ENCODE measurements around the gene PLEKHA4. TPM values are rescaled to one million over a fixed set of nuclear protein-coding genes. Genes with fewer than 3 reads are reported as not detected.
A peak's percentile ranks its signal among the peaks of the same experiment; 100 is the strongest.
"Not testable (repeated sequence)": the region's sequence is repeated elsewhere in the genome, so short reads cannot be mapped to it uniquely, and the experiment has no call there.

Gene PLEKHA4
- total RNA-seq, 1 donor from 2014 or later, result 44.9 TPM

DNA sequence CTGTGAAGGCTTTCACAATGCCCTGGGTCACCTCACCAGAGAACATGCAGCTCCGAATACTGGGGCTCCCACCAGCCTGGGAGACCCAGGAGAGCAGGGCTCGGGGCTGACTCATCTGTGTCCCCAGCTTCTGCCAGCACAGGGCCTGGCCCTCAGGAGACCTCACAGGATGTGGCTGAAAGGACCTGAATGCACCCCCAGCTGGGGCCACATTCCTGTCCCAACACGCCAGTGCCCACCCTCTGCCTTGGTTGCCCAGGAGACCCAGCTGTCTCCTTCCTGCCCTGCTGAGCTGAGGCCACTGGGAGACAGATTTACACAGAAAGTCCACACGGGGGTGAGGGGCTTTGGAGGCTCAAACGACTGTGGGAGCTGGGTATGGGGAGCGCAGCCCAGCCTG, 69.5 kb downstream of the PLEKHA4 start:
- no peak for DNase-seq (ENCODE audit: low spot score)

DNA sequence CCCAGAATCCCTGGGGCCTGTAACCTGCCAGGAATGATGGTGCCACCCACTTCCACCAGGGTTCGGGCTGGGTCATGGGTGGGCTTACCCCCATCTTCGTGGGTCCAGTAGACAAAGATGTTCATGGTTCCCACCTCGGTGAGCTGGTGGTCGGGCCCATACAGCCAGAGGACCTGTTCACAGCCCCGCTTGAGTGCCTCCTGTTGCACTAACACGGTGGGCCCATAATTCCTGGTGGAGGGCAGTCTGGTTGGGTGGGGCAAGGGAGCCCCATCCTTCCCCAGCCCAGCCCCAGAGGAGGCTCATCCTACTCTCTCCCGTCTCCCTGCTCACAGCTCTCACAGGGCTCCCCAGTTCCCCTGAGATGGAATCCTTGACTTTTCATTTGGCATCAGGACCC, 71.3 kb downstream of the PLEKHA4 start:
- DNase-seq (ENCODE audit: low spot score), result no peak

DNA sequence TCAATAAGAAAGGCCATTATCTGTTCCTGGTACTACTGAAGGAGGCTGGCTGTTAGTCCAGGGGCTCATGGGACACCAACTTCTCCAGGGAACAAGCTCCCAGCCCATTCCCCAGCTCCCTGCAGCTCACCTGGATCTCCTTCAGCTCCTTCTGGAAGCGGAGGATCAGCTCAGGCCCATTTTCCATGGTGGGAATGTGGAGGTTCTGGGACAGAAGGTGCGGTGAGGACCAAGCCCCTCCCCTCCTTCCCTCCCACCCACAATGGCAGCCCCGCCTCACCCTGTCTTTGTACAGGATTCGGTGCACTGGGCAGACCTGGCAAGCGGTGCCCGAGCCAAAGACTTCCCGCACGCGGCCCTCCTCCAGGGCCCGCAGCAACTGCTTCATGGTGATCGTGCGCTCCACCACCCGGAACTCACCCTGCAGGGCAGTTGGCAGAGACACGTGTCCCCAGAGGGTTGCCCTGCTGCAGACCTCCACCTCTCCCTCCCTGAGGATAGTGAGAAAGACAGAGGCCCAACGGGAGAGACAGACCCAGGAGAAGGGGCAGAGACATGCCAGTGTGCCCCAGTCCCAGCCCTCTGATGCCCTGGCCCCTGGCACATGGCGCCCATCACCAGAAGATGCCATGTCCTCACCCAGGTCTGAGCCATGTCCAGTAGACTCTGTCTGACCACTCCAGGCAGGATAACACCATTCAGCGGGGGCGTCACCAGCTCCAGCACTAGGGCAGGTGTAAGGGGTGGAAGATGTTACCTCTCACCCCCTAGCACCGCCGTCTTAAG, 71.9 kb downstream of the PLEKHA4 start:
- no peak for DNase-seq (ENCODE audit: low spot score)

DNA sequence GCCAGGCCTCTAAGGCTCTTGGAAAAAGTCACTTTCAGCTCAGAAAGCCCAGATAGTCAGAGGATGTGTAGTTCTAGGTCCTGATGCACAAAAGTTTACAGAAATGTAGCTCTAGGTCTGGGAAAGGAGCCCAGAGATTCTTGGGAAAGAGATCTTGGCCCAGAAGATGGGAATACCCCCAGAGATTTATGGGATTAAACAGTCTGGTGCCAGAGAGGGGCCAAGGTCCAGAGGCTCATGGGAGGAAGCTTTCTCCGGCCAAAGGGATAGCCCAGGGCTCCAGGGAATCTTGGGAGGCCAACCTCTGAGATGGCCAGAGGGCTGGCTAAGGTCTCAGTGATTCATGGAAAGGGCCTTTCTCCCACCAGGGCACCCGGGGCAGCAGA, 72.7 kb downstream of the PLEKHA4 start:
- DNase-seq (ENCODE audit: low spot score), result no peak

DNA sequence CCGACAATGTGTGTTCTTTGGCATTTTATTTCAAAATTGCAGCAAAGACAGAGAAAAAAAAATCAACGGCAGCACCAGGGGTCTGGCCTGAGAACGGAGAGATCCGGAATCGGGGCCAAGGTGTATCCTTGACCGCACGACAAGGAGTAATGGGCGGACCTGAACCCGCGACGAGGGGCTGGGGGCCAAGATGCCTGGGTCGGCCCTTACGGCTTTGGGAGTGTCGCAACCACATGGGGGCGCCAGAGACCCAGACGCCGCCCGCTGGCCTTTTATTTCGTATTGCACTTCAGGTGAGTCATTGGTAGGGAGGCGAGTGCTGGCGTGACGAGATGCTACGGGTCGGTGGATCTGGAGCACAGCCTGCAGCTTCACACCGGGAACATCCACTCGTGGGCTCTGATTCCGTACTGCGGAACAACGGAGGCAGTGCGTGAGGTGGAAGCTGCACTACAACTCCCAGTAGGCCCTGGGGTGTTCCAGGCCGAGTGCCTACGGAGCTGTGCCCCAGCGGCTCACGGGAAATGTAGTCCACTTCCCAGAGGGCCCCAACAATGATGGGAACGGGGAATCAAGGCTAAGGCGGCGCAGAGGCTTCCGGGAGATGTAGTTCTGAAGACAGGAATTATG, 73.2 kb downstream of the PLEKHA4 start:
- DNase-seq (ENCODE audit: low spot score), result peak; percentile 94

DNA sequence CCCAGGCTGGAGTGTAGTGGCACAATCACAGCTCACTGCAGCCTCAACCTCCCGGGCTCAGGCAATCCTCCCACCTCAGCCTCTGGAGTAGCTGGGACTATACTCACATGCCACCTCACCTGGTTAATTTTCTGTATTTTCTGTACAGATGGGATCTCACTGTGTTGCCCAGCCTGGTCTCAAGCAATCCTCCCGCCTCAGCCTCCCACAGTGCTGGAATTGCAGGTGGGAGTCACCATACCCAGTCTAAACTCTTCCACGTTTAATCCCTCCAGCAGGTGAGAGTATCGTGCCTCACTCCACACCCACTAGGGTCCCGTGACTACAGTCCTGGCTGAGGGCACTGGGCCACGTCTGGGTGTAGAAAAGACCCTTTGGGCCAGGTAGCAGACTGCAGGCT, 74.1 kb downstream of the PLEKHA4 start:
- DNase-seq (ENCODE audit: low spot score), result no peak

DNA sequence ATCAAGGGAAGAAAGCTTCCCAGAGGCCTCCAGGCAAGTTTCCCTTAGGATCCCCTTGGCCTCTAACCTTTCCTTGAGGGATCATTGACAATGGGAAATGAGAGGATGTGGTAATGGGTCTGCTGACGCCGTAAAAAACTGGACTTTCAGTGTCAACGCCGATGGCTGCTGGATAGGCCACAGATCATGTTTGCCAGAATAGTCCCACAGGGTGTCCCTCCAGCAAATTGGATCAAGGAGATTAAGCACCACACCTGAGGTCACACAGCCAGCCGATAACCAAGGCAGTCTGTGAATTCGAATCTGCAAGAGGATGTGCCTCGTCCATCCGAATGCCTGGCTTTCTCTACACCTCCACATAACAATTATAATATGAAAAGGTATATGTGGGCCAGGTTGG, 75.1 kb downstream of the PLEKHA4 start:
- DNase-seq (ENCODE audit: low spot score), result no peak

DNA sequence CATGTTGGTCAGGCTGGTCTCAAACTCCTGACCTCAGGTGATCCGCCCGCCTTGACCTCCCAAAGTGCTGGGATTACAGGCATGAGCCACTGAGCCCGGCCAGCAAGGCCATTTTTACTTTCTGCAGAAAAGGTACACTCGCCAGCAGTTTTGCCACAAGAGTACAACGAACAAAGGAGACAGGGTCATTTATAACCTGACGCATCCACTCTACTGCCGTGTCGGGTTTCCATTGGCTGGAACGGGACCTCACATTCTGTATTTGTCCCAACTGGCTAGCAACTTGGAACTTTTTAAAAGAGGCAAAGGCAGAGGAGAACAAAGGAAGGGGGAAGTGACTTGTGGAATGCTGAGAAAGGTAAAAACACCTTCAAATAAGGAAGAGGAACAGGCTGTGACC, 81.1 kb downstream of the PLEKHA4 start:
- not testable (repeated sequence) for DNase-seq (ENCODE audit: low spot score)

Other genes starting within 250 kb of the PLEKHA4 start
- 876 TPM for gene RPL18, start 249.4 kb downstream of the PLEKHA4 start, total RNA-seq
- gene SPHK2, start 249.1 kb downstream of the PLEKHA4 start, total RNA-seq, result 14.0 TPM
- 1.4 TPM for gene DBP, start 231.2 kb downstream of the PLEKHA4 start, total RNA-seq
- 3.3 TPM for gene CA11, start 222.4 kb downstream of the PLEKHA4 start, total RNA-seq
- gene NTN5, start 195.6 kb downstream of the PLEKHA4 start, total RNA-seq, result 0.51 TPM
- 0.19 TPM for gene FUT2, start 172.6 kb downstream of the PLEKHA4 start, total RNA-seq
- 0.58 TPM for gene MAMSTR, start 148.9 kb downstream of the PLEKHA4 start, total RNA-seq
- 34.5 TPM for gene RASIP1, start 128.0 kb downstream of the PLEKHA4 start, total RNA-seq
- 2.0 TPM for gene IZUMO1, start 121.7 kb downstream of the PLEKHA4 start, total RNA-seq
- 5.7 TPM for gene FUT1, start 116.0 kb downstream of the PLEKHA4 start, total RNA-seq
- gene FGF21, start 113.1 kb downstream of the PLEKHA4 start, total RNA-seq, result not detected
- gene BCAT2, start 57.6 kb downstream of the PLEKHA4 start, total RNA-seq, result 20.3 TPM
- 9.4 TPM for gene HSD17B14, start 32.1 kb downstream of the PLEKHA4 start, total RNA-seq
- 152 TPM for gene PPP1R15A, start 3.8 kb upstream of the PLEKHA4 start, total RNA-seq
- gene TULP2, start 30.1 kb upstream of the PLEKHA4 start, total RNA-seq, result not detected
- 304 TPM for gene NUCB1, start 31.7 kb upstream of the PLEKHA4 start, total RNA-seq
- gene DHDH, start 65.1 kb upstream of the PLEKHA4 start, total RNA-seq, result 0.61 TPM
- gene BAX, start 86.3 kb upstream of the PLEKHA4 start, total RNA-seq, result 71.8 TPM
- 9,334 TPM for gene FTL, start 96.7 kb upstream of the PLEKHA4 start, total RNA-seq
- 82.0 TPM for gene GYS1, start 124.7 kb upstream of the PLEKHA4 start, total RNA-seq
- 40.0 TPM for gene RUVBL2, start 125.3 kb upstream of the PLEKHA4 start, total RNA-seq
- not detected for gene LHB, start 148.5 kb upstream of the PLEKHA4 start, total RNA-seq
- gene CGB3, start 155.7 kb upstream of the PLEKHA4 start, total RNA-seq, result not detected
- gene CGB2, start 163.3 kb upstream of the PLEKHA4 start, total RNA-seq, result not detected
- gene CGB1, start 168.3 kb upstream of the PLEKHA4 start, total RNA-seq, result not detected
- gene CGB5, start 175.2 kb upstream of the PLEKHA4 start, total RNA-seq, result not detected
- not detected for gene CGB8, start 180.5 kb upstream of the PLEKHA4 start, total RNA-seq
- not detected for gene CGB7, start 189.1 kb upstream of the PLEKHA4 start, total RNA-seq
- gene NTF4, start 196.2 kb upstream of the PLEKHA4 start, total RNA-seq, result not detected
- not detected for gene KCNA7, start 204.1 kb upstream of the PLEKHA4 start, total RNA-seq
- gene SNRNP70, start 216.8 kb upstream of the PLEKHA4 start, total RNA-seq, result 148 TPM
- 4.2 TPM for gene LIN7B, start 245.8 kb upstream of the PLEKHA4 start, total RNA-seq